HepG2 (cell line): ENCODE data around the gene ARSB. TPM values are rescaled to one million over a fixed set of nuclear protein-coding genes. Genes with fewer than 3 reads are reported as not detected.

Source experiments
- ATAC-seq: fragments of 200-7000 bp; cut with Tn5 transposase; 3 replicates; pipeline ENCODE4 v1.9.1; 2020; ENCODE audit warnings: mild to moderate bottlenecking, moderate library complexity
- BruUV-seq: library from RNA; stranded (reverse); fragments of 400-500 nt; replicated peaks from 2 replicates; lab custom pipeline; 2021; lab: Mats Ljungman, UMichigan
- CTCF ChIA-PET: fragments of 300-600 bp; formaldehyde crosslinking; extraction: SDS; loops from one replicate; lab custom pipeline; 2021; ENCODE audit warnings: low total read pairs, inconsistent platforms, low intra/inter-chr PET ratio; lab: Yijun Ruan, JAX
- POLR2A ChIA-PET: fragments of 350-600 bp; sonication (Branson Sonifier 250); formaldehyde crosslinking; loops from one replicate; lab custom pipeline; 2020; ENCODE audit warnings: antibody characterized with exemption, inconsistent platforms; lab: Yijun Ruan, JAX
- DNase-seq: peaks from one replicate; pipeline ENCODE4 v3.0.0-alpha.2; 2015; ENCODE audit warnings: low spot score
- FAIRE-seq: peaks from 3 replicates; lab custom pipeline; 2011; peaks lifted over from hg19 to GRCh38; lab: Jason Lieb, UNC
- H2AFZ ChIP-seq: one replicate; pipeline ENCODE4 v1.6.1; 2011; ENCODE audit warnings: low read length, inconsistent platforms
- H3K27ac ChIP-seq: fragments of 300-600 bp; 3 replicates; pipeline ENCODE4 v1.8.0; 2011; ENCODE audit warnings: mixed run types, mild to moderate bottlenecking, mixed read lengths, low read length, inconsistent platforms; ENCODE audit not compliant: insufficient read depth; ENCODE audit errors: extremely low read length
- H3K27me3 ChIP-seq, 2 experiments: fragments of 200-600 bp in 1 of 2; 2 replicates in 1 of 2; 3 replicates in 1 of 2; pipeline versions ENCODE4 v1.6.0 to v1.8.0; 2011; ENCODE audit warnings: low read length in 2 of 2, mild to moderate bottlenecking in 2 of 2, moderate library complexity in 2 of 2, inconsistent platforms in 1 of 2; ENCODE audit not compliant: insufficient read depth in 2 of 2, control insufficient read depth in 1 of 2
- H3K36me3 ChIP-seq, 2 experiments: fragments of 200-600 bp in 1 of 2; replicated peaks in 1 of 2; 2 replicates in 1 of 2; 3 replicates in 1 of 2; pipeline versions ENCODE4 v1.5.1 to v1.8.0; 2011; ENCODE audit warnings: low read length in 2 of 2, inconsistent platforms in 1 of 2; ENCODE audit not compliant: insufficient read depth in 2 of 2, control insufficient read depth in 1 of 2
- H3K4me1 ChIP-seq: 2 replicates; pipeline ENCODE4 v1.5.1; 2012; ENCODE audit warnings: low read length, inconsistent platforms; ENCODE audit not compliant: insufficient read depth
- H3K4me2 ChIP-seq: 2 replicates; pipeline ENCODE4 v1.6.0; 2011; ENCODE audit warnings: low read depth, low read length, inconsistent platforms
- H3K4me3 ChIP-seq, 3 experiments: fragments of 200-600 bp in 1 of 3; sonication (generic), shearing (Covaris generic) in 1 of 3; replicated peaks in 1 of 3; 2 replicates each; pipeline ENCODE4 v1.5.1; 2011 to 2016; ENCODE audit warnings: low read length in 3 of 3, inconsistent platforms in 2 of 3, low read depth in 2 of 3, mild to moderate bottlenecking in 2 of 3, control low read depth in 1 of 3, mixed read lengths in 1 of 3; ENCODE audit not compliant: insufficient read depth in 1 of 3
- H3K79me2 ChIP-seq: one replicate; pipeline ENCODE4 v1.6.1; 2011; ENCODE audit warnings: low read length, inconsistent platforms; ENCODE audit not compliant: insufficient read depth
- H3K9ac ChIP-seq: 2 replicates; pipeline ENCODE4 v1.6.0; 2011; ENCODE audit warnings: mild to moderate bottlenecking, low read depth, low read length, inconsistent platforms; ENCODE audit not compliant: insufficient read depth
- H3K9me3 ChIP-seq: 2 replicates; pipeline ENCODE4 v1.5.1; 2012; ENCODE audit warnings: mild to moderate bottlenecking, low read length
- H4K20me1 ChIP-seq: 2 replicates; pipeline ENCODE4 v1.6.0; 2011; ENCODE audit warnings: inconsistent platforms, mild to moderate bottlenecking, low read length, moderate library complexity; ENCODE audit not compliant: insufficient read depth
- FOSL2 ChIP-seq: sonication (generic); formaldehyde crosslinking; IDR thresholded peaks from 2 replicates; pipeline ENCODE4 v1.4.0; 2020; ENCODE audit warnings: missing genetic modification reagents
- NFKBIZ ChIP-seq: IDR thresholded peaks from 2 replicates; pipeline ENCODE4 v1.6.1; 2018; ENCODE audit warnings: missing genetic modification reagents, missing compliant biosample characterization
- NFYC ChIP-seq: IDR thresholded peaks from 2 replicates; pipeline ENCODE4 v1.6.1; 2016; ENCODE audit warnings: missing genetic modification reagents, missing compliant biosample characterization
- NR0B2 ChIP-seq: sonication (generic); formaldehyde crosslinking; IDR thresholded peaks from 2 replicates; pipeline ENCODE4 v1.4.0; 2020; ENCODE audit warnings: mild to moderate bottlenecking, missing genetic modification reagents
- SMC3 ChIP-seq: IDR thresholded peaks from 2 replicates; pipeline ENCODE4 v1.6.1; 2011; ENCODE audit warnings: low read length, improper control_type of control experiment
- YEATS4 ChIP-seq: sonication (generic); formaldehyde crosslinking; IDR thresholded peaks from 2 replicates; pipeline ENCODE4 v1.4.0; 2020; ENCODE audit warnings: missing genetic modification reagents, borderline replicate concordance
- ZNF12 ChIP-seq: sonication (generic); formaldehyde crosslinking; IDR thresholded peaks from 2 replicates; pipeline ENCODE4 v1.5.0; 2020; ENCODE audit warnings: missing genetic modification reagents
- ZNF124 ChIP-seq: sonication (generic); formaldehyde crosslinking; IDR thresholded peaks from 2 replicates; pipeline ENCODE4 v1.4.0; 2020; ENCODE audit warnings: missing genetic modification reagents
- ZNF281 ChIP-seq: sonication (generic); formaldehyde crosslinking; IDR thresholded peaks from 2 replicates; pipeline ENCODE4 v1.4.0; 2020; ENCODE audit warnings: missing genetic modification reagents, borderline replicate concordance
- ZNF501 ChIP-seq: sonication (generic); formaldehyde crosslinking; IDR thresholded peaks from 2 replicates; pipeline ENCODE4 v1.5.1; 2020; ENCODE audit warnings: mild to moderate bottlenecking, moderate library complexity, missing genetic modification reagents
- ZNF772 ChIP-seq: sonication (generic); formaldehyde crosslinking; IDR thresholded peaks from 2 replicates; pipeline ENCODE4 v1.5.0; 2020; ENCODE audit warnings: mild to moderate bottlenecking, missing genetic modification reagents
- WGBS: methylation state at CpG from one replicate; pipeline ENCODE4 v1.1.6; 2017; ENCODE audit warnings: low lambda C conversion rate; 5-methylcytosine and 5-hydroxymethylcytosine counted together
- in situ Hi-C: cut with HindIII; loops from 2 replicates; pipeline ENCODE4 v1.10.0; 2017; ENCODE audit warnings: low pct_unique_long_range_greater_than_20kb; ENCODE audit not compliant: extremely low pct_ligation_motif_present
- intact Hi-C: fragments of 100-400 bp; cut with micrococcal nuclease; formaldehyde crosslinking; loops from one replicate; pipeline ENCODE4 v1.10.0; 2022; ENCODE audit not compliant: unreplicated experiment
- polyA plus RNA-seq, 8 experiments: library from polyadenylated mRNA; depleted of rRNA in 3 of 8; stranded (reverse) in 7 of 8; unstranded in 1 of 8; fragments of >200 nt; fragmentation: Illumina TruSeq in 4 of 8; extraction: Trizol in 4 of 8; gene quantifications; 2 replicates each; pipeline versions ENCODE4 v1.2.1 to v1.2.3, GENCODE V29; 2011 to 2016; ENCODE audit warnings: low read depth in 4 of 8, missing spikeins in 1 of 8, mixed read lengths in 1 of 8; ENCODE audit not compliant: insufficient read depth in 1 of 8
- total RNA-seq, 5 experiments: library from RNA; depleted of rRNA; stranded (reverse); fragments of >200 nt; fragmentation: Illumina TruSeq; extraction: Trizol; gene quantifications; 2 replicates each; pipeline ENCODE4 v1.2.3, GENCODE V29; 2016; ENCODE audit warnings: low read depth in 1 of 5
- TF ChIP-seq, protein P1 (sequence below): fragments of 450-650 bp; IDR thresholded peaks from 2 replicates; pipeline ENCODE4 v1.6.1; 2016
- TF ChIP-seq, protein P2 (sequence below): sonication (generic); formaldehyde crosslinking; IDR thresholded peaks from 2 replicates; pipeline ENCODE4 v1.4.0; 2020; ENCODE audit warnings: missing genetic modification reagents

The ARSB gene
- total and polyA plus RNA-seq, 2 of the 13 experiments (the other 11 are each of a cell fraction or from before 2014, with no cell fraction given), result 52.6 to 66.4 TPM

DNA sequence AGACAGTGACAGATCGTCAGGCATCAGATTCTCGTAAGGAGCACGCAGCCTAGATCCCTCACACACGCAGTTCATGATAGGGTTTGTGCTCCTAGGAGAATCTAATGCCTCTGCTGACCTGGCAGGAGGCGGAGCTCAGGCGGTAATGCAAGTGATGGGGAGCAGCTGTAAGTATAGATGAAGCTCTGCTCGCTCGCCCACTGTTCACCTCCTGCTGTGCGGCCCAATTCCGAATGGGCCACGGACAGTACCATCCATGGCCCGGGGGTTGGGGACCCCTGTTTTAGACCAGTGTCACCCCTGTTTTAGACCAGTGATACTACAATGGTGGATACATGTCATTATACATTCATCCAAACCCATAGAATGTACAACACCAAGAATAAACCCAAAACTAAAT is 4.0 kb upstream of the ARSB start (continued):
- TF ChIP-seq ZNF281, result no peak
- no peak for TF ChIP-seq YEATS4

GRCh38 chr5:78985725-78986223 is 664 bp upstream of the ARSB start:
- Histone ChIP-seq H3K79me2 (peaks cover 26% of the 10 kb centered on the region), H3K27me3 (no peaks in the 10 kb centered on the region; a peak in 1 of 5 replicates), H3K4me1 (peaks cover 45% of the 10 kb centered on the region), H3K4me3 (peak overlapping the region; percentile 52 to 93 (median 88)), H3K9me3 (no peaks in the 10 kb centered on the region), H3K36me3 (no peaks in the 10 kb centered on the region), H3K27ac (peak overlapping the region; percentile 99), H4K20me1 (0 out of 2 replicates have a peak, but pooled peaks cover 3% of the 10 kb centered on the region), H2AFZ (no peak overlapping the region), H3K4me2 (peak overlapping the region; percentile 80), H3K9ac (peak overlapping the region; percentile 98)
- DNase-seq, result peak; percentile 100
- ATAC-seq, result peak; percentile 87
- WGBS, result 0% methylated on average over 9 of the region's 11 CpGs
- intact Hi-C loops, result loop anchor here (10.0 kb wide), 1 partner anchor 341 kb away; the partner anchor contains the start of gene LHFPL2
- FAIRE-seq, result peak; percentile 92
- BruUV-seq, result no TSS peak
- in situ Hi-C loops, result no loop called here
- CTCF ChIA-PET, result no interaction called here
- POLR2A ChIA-PET, result interaction anchor here (0.6 to 3.9 kb wide), 25 partner anchors 9 to 596 kb away, joined by 3 to 46 read pairs (median 4); partner anchors contain the start of genes BHMT2, DMGDH and HOMER1
- TF ChIP-seq SMC3, result no peak
- peak; percentile 72; the same call in 1 of the 2 replicates for TF ChIP-seq ZNF124
- peak; percentile 89 for TF ChIP-seq FOSL2 (CRISPR knock-in tag)
- TF ChIP-seq, protein P1, sequence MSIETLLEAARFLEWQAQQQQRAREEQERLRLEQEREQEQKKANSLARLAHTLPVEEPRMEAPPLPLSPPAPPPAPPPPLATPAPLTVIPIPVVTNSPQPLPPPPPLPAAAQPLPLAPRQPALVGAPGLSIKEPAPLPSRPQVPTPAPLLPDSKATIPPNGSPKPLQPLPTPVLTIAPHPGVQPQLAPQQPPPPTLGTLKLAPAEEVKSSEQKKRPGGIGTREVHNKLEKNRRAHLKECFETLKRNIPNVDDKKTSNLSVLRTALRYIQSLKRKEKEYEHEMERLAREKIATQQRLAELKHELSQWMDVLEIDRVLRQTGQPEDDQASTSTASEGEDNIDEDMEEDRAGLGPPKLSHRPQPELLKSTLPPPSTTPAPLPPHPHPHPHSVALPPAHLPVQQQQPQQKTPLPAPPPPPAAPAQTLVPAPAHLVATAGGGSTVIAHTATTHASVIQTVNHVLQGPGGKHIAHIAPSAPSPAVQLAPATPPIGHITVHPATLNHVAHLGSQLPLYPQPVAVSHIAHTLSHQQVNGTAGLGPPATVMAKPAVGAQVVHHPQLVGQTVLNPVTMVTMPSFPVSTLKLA, result peak; percentile 40; the same call in 1 of the 2 replicates
- no peak; the same call in 1 of the 2 replicates for TF ChIP-seq NFYC (CRISPR knock-in tag)
- no peak for TF ChIP-seq NR0B2 (CRISPR knock-in tag)
- peak; percentile 58 for TF ChIP-seq ZNF501 (CRISPR knock-in tag)
- TF ChIP-seq ZNF772 (CRISPR knock-in tag), result peak; percentile 94; the same call in 1 of the 2 replicates
- TF ChIP-seq, protein P2, sequence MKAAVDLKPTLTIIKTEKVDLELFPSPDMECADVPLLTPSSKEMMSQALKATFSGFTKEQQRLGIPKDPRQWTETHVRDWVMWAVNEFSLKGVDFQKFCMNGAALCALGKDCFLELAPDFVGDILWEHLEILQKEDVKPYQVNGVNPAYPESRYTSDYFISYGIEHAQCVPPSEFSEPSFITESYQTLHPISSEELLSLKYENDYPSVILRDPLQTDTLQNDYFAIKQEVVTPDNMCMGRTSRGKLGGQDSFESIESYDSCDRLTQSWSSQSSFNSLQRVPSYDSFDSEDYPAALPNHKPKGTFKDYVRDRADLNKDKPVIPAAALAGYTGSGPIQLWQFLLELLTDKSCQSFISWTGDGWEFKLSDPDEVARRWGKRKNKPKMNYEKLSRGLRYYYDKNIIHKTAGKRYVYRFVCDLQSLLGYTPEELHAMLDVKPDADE (CRISPR knock-in tag), result 0 out of 2 replicates have a peak, but pooled peaks have one; percentile 51
- TF ChIP-seq ZNF12 (CRISPR knock-in tag), result peak; percentile 74
- TF ChIP-seq NFKBIZ (CRISPR knock-in tag), result peak; percentile 83
